HCT116 (cell line): ENCODE results near the gene CCNJL. TPM values are rescaled to one million over a fixed set of nuclear protein-coding genes. Genes with fewer than 3 reads are reported as not detected.

Experiments
- ATAC-seq: fragments of 200-7000 bp; cut with Tn5 transposase; 2 replicates; pipeline ENCODE4 v1.9.1; 2020; ENCODE audit warnings: mild to moderate bottlenecking, moderate library complexity
- BruUV-seq: library from RNA; stranded (reverse); fragments of 400-500 nt; replicated peaks from 2 replicates; lab custom pipeline; 2021; lab: Mats Ljungman, UMichigan
- CTCF ChIA-PET: fragments of 300-600 bp; sonication (Branson Sonifier 250); formaldehyde crosslinking; loops from one replicate; lab custom pipeline; 2021; ENCODE audit warnings: antibody characterized with exemption; lab: Charles Lee
- POLR2A ChIA-PET: fragments of 300-600, 350-600 bp; sonication (Branson Sonifier 250); formaldehyde crosslinking; loops from one replicate; lab custom pipeline; 2021; ENCODE audit warnings: antibody characterized with exemption; lab: Charles Lee
- RAD21 ChIA-PET, 2 experiments: fragments of 300-600 bp; sonication (Branson Sonifier 250); formaldehyde crosslinking; loops; one replicate each; lab custom pipeline; 2023; ENCODE audit warnings: low total read pairs in 2 of 2; ENCODE audit not compliant: uncharacterized antibody in 2 of 2, unreplicated experiment in 2 of 2, low non-redundant PET in 1 of 2; lab: Charles Lee
- DNase-seq: peaks from one replicate; pipeline ENCODE4 v3.0.0-alpha.2; 2010; ENCODE audit warnings: low read depth, low spot score
- H2AFZ ChIP-seq: fragments of 200-600 bp; shearing (Covaris generic), sonication (generic); 2 replicates; pipeline ENCODE4 v1.6.1; 2017; ENCODE audit warnings: low read depth, mixed run types, mixed read lengths, antibody characterized with exemption, low read length; ENCODE audit not compliant: poor library complexity, severe bottlenecking
- H3K27ac ChIP-seq: 2 replicates; pipeline ENCODE4 v1.5.1; 2012; ENCODE audit warnings: low read depth, low read length
- H3K27me3 ChIP-seq: fragments of 200-600 bp; sonication (generic); 2 replicates; pipeline ENCODE4 v1.6.1; 2016; ENCODE audit warnings: mixed run types, low read length, mixed read lengths; ENCODE audit not compliant: insufficient read depth
- H3K36me3 ChIP-seq, 2 experiments: fragments of 200-500 bp in 1 of 2; fragments of 200-600 bp in 1 of 2; sonication (Bioruptor generic) in 1 of 2; sonication (generic) in 1 of 2; 2 replicates each; pipeline versions ENCODE4 v1.5.1 to v1.6.1; 2014 to 2016; ENCODE audit warnings: low read length in 2 of 2, inconsistent platforms in 1 of 2, mixed read lengths in 1 of 2, mixed run types in 1 of 2; ENCODE audit not compliant: insufficient read depth in 2 of 2, control insufficient read depth in 1 of 2
- H3K4me1 ChIP-seq, 2 experiments: fragments of 200-600 bp in 1 of 2; sonication (generic) in 1 of 2; 2 replicates each; pipeline versions ENCODE4 v1.5.1 to v1.6.1; 2012 to 2017; ENCODE audit warnings: low read length in 2 of 2, inconsistent platforms in 1 of 2, mild to moderate bottlenecking in 1 of 2, mixed read lengths in 1 of 2, mixed run types in 1 of 2, moderate library complexity in 1 of 2; ENCODE audit not compliant: insufficient read depth in 2 of 2, control insufficient read depth in 1 of 2
- H3K4me2 ChIP-seq: fragments of 200-600 bp; sonication (generic); 2 replicates; pipeline ENCODE4 v1.6.1; 2017; ENCODE audit warnings: mixed run types, low read length, mixed read lengths
- H3K4me3 ChIP-seq, 2 experiments: fragments of 200-600 bp in 1 of 2; sonication (generic) in 1 of 2; replicated peaks in 1 of 2; 2 replicates each; pipeline ENCODE4 v1.5.1; 2011 to 2016; ENCODE audit warnings: low read length in 2 of 2, control low read depth in 1 of 2, low read depth in 1 of 2, mild to moderate bottlenecking in 1 of 2, mixed read lengths in 1 of 2, mixed run types in 1 of 2
- H3K79me2 ChIP-seq: fragments of 200-600 bp; sonication (generic); 2 replicates; pipeline ENCODE4 v1.6.1; 2017; ENCODE audit warnings: mild to moderate bottlenecking, mixed run types, low read length, moderate library complexity, mixed read lengths; ENCODE audit not compliant: insufficient read depth
- H3K9ac ChIP-seq: fragments of 200-600 bp; sonication (generic); 2 replicates; pipeline ENCODE4 v1.6.1; 2016; ENCODE audit warnings: low read length, mixed read lengths
- H3K9me2 ChIP-seq: fragments of 200-600 bp; sonication (generic), shearing (Covaris generic); 2 replicates; pipeline ENCODE4 v1.6.1; 2017; ENCODE audit warnings: mixed run types, mild to moderate bottlenecking, moderate library complexity; ENCODE audit not compliant: insufficient read depth
- H3K9me3 ChIP-seq, 2 experiments: fragments of 200-500 bp in 1 of 2; fragments of 200-600 bp in 1 of 2; sonication (Bioruptor generic) in 1 of 2; sonication (generic) in 1 of 2; 2 replicates each; pipeline ENCODE4 v1.6.1; 2014 to 2017; ENCODE audit warnings: low read length in 2 of 2, mixed read lengths in 2 of 2, inconsistent platforms in 1 of 2, low read depth in 1 of 2, mild to moderate bottlenecking in 1 of 2, mixed run types in 1 of 2, moderate library complexity in 1 of 2; ENCODE audit not compliant: control insufficient read depth in 1 of 2, insufficient read depth in 1 of 2
- H4K20me1 ChIP-seq: fragments of 200-600 bp; sonication (generic), shearing (Covaris generic); 2 replicates; pipeline ENCODE4 v1.6.1; 2017; ENCODE audit warnings: mixed run types, mild to moderate bottlenecking, moderate library complexity; ENCODE audit not compliant: insufficient read depth
- EZH2phosphoT487 ChIP-seq: fragments of 200-600 bp; IDR thresholded peaks from 2 replicates; pipeline ENCODE4 v1.6.1; 2018; ENCODE audit warnings: antibody characterized with exemption, borderline replicate concordance
- RAD21 ChIP-seq: IDR thresholded peaks from 2 replicates; pipeline ENCODE4 v1.6.1; 2012; ENCODE audit warnings: low read depth, mild to moderate bottlenecking
- TCF7L2 ChIP-seq: IDR thresholded peaks from 2 replicates; pipeline ENCODE4 v1.7.0; 2011; ENCODE audit warnings: borderline replicate concordance, inconsistent platforms; ENCODE audit not compliant: insufficient read depth, insufficient read length; ENCODE audit errors: extremely low read depth
- intact Hi-C: fragments of 100-400 bp; cut with micrococcal nuclease; formaldehyde crosslinking; loops from 2 replicates; pipeline ENCODE4 v1.10.0; 2022
- total RNA-seq: library from RNA; stranded (reverse); gene quantifications from one replicate; pipeline ENCODE4 v1.2.1, GENCODE V29; 2021; ENCODE audit not compliant: unreplicated experiment
- TF ChIP-seq, protein P1 (sequence below): IDR thresholded peaks from 2 replicates; pipeline ENCODE4 v1.6.1; 2012; ENCODE audit warnings: low read depth
- TF ChIP-seq, protein P2 (sequence below): IDR thresholded peaks from 2 replicates; pipeline ENCODE4 v1.6.1; 2011; ENCODE audit warnings: mild to moderate bottlenecking, low read length, moderate library complexity; ENCODE audit not compliant: insufficient replicate concordance; ENCODE audit errors: extremely low read depth
- TF ChIP-seq, protein P3 (sequence below): IDR thresholded peaks from 2 replicates; pipeline ENCODE4 v1.6.1; 2012
- TF ChIP-seq, protein P4 (sequence below): IDR thresholded peaks from 2 replicates; pipeline ENCODE4 v1.6.1; 2012

CCNJL gene
- total RNA-seq, 1 experiment from 2014 or later: 2.9 TPM

DNA sequence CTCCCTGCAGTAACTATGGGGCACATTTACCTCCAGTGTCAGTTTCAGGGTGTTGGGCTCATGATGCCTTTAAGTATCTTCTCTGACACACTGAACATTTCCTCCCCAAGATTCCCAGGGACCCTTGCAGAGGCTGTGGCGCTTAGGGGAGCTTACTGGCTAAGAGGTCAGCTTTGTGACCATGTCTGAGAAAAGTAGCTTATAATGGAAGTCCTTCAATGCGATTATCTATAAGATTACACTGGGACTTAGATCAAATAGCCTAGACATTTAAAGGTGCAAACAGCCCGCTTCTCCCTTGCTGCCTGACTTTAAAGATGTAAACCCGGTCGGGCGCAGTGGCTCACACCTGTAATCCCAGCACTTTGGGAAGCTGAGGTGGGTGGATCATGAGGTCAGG, 57.7 kb downstream of the CCNJL start:
- BruUV-seq: no TSS peak
- Histone ChIP-seq H2AFZ (no peak overlapping the region), H3K9me2 (no peaks in the 10 kb centered on the region), H3K9ac (no peak overlapping the region), H4K20me1 (no peaks in the 10 kb centered on the region), H3K27me3 (no peaks in the 10 kb centered on the region), H3K79me2 (no peaks in the 10 kb centered on the region), H3K9me3 (no peaks in the 10 kb centered on the region), H3K36me3 (no peaks in the 10 kb centered on the region), H3K27ac (no peak overlapping the region), H3K4me2 (no peak overlapping the region), H3K4me3 (no peak overlapping the region), H3K4me1 (no peaks in the 10 kb centered on the region)
- TF ChIP-seq RAD21: no peak
- TF ChIP-seq, protein P1, sequence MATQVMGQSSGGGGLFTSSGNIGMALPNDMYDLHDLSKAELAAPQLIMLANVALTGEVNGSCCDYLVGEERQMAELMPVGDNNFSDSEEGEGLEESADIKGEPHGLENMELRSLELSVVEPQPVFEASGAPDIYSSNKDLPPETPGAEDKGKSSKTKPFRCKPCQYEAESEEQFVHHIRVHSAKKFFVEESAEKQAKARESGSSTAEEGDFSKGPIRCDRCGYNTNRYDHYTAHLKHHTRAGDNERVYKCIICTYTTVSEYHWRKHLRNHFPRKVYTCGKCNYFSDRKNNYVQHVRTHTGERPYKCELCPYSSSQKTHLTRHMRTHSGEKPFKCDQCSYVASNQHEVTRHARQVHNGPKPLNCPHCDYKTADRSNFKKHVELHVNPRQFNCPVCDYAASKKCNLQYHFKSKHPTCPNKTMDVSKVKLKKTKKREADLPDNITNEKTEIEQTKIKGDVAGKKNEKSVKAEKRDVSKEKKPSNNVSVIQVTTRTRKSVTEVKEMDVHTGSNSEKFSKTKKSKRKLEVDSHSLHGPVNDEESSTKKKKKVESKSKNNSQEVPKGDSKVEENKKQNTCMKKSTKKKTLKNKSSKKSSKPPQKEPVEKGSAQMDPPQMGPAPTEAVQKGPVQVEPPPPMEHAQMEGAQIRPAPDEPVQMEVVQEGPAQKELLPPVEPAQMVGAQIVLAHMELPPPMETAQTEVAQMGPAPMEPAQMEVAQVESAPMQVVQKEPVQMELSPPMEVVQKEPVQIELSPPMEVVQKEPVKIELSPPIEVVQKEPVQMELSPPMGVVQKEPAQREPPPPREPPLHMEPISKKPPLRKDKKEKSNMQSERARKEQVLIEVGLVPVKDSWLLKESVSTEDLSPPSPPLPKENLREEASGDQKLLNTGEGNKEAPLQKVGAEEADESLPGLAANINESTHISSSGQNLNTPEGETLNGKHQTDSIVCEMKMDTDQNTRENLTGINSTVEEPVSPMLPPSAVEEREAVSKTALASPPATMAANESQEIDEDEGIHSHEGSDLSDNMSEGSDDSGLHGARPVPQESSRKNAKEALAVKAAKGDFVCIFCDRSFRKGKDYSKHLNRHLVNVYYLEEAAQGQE: no peak
- TF ChIP-seq, protein P2, sequence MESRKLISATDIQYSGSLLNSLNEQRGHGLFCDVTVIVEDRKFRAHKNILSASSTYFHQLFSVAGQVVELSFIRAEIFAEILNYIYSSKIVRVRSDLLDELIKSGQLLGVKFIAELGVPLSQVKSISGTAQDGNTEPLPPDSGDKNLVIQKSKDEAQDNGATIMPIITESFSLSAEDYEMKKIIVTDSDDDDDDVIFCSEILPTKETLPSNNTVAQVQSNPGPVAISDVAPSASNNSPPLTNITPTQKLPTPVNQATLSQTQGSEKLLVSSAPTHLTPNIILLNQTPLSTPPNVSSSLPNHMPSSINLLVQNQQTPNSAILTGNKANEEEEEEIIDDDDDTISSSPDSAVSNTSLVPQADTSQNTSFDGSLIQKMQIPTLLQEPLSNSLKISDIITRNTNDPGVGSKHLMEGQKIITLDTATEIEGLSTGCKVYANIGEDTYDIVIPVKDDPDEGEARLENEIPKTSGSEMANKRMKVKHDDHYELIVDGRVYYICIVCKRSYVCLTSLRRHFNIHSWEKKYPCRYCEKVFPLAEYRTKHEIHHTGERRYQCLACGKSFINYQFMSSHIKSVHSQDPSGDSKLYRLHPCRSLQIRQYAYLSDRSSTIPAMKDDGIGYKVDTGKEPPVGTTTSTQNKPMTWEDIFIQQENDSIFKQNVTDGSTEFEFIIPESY: no peak
- TF ChIP-seq, protein P3, sequence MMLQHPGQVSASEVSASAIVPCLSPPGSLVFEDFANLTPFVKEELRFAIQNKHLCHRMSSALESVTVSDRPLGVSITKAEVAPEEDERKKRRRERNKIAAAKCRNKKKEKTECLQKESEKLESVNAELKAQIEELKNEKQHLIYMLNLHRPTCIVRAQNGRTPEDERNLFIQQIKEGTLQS: no peak
- TF ChIP-seq, protein P4, sequence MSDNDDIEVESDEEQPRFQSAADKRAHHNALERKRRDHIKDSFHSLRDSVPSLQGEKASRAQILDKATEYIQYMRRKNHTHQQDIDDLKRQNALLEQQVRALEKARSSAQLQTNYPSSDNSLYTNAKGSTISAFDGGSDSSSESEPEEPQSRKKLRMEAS: no peak
- TF ChIP-seq EZH2phosphoT487: no peak
- no peak for TF ChIP-seq TCF7L2
- DNase-seq (no peak), ATAC-seq (no peak)
- ChIA-PET RAD21 (no interaction called here), POLR2A (no interaction called here), CTCF (interaction anchor here (1.6 kb wide), 1 partner anchor 11 kb away, joined by 3 read pairs; no protein-coding TSS in a partner anchor)
- intact Hi-C loops: no loop called here
